ENCODE data around the gene ECM1.

The ECM1 gene

DNA sequence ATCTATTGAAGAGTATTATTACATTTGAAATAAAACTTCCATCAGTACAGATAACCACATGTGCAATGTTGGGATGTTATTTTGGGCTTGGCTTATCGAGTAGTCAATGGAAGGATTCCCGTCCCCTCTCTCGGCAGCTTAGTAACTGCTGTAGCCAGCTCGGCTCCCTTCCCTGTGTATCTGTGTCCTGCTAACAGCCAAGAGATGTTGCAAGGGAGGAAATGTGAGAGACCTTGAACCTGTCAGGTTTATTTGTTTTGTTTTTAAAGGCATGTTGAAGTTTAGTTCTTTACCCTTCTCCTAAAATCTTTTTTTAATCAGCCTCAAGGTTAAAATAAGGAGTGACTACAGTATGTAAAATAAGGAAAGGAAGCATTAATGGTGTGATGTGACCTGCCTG lies 34.2 kb upstream of the ECM1 start:
- no peak for DNase-seq
- no peaks in the 10 kb centered on the region for H3K27me3 ChIP-seq (ENCODE audit: insufficient read depth, low read depth, severe bottlenecking)
- TF ChIP-seq, protein P1, sequence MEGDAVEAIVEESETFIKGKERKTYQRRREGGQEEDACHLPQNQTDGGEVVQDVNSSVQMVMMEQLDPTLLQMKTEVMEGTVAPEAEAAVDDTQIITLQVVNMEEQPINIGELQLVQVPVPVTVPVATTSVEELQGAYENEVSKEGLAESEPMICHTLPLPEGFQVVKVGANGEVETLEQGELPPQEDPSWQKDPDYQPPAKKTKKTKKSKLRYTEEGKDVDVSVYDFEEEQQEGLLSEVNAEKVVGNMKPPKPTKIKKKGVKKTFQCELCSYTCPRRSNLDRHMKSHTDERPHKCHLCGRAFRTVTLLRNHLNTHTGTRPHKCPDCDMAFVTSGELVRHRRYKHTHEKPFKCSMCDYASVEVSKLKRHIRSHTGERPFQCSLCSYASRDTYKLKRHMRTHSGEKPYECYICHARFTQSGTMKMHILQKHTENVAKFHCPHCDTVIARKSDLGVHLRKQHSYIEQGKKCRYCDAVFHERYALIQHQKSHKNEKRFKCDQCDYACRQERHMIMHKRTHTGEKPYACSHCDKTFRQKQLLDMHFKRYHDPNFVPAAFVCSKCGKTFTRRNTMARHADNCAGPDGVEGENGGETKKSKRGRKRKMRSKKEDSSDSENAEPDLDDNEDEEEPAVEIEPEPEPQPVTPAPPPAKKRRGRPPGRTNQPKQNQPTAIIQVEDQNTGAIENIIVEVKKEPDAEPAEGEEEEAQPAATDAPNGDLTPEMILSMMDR (IDR thresholded peaks at IDR 0.05; ENCODE audit: low read depth, low read length): no peak
- no peak overlapping the region for H3K4me3 ChIP-seq (ENCODE audit: low read depth, low read length)
- no peaks in the 10 kb centered on the region for H3K9me3 ChIP-seq (ENCODE audit: severe bottlenecking)
- H3K27ac ChIP-seq: no peak overlapping the region
- peaks cover 40% of the 10 kb centered on the region for H3K36me3 ChIP-seq

DNA sequence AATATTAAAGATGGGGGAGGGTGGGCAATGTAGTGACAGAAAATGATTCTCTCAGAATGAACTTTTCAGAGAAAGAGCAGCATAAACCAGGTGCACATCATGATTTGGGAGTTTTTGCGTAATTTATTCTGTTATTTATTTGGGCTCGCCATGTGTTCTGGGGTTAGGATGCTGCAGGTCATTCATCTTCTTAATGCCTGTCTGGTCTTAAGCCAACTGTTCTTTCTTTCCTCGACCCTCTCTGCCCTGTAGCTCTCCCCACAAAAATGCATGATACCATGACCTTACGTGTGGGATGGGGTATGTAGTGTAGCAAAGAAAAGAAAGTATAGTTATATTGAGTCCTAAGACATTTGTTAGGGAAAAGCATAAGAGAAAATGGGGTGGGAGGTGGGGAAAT lies 33.0 kb upstream of the ECM1 start:
- Histone ChIP-seq H3K4me3 (ENCODE audit: low read depth, low read length) (no peak overlapping the region), H3K27ac (no peak overlapping the region), H3K36me3 (peaks cover 36% of the 10 kb centered on the region), H3K9me3 (ENCODE audit: severe bottlenecking) (no peaks in the 10 kb centered on the region), H3K27me3 (ENCODE audit: insufficient read depth, low read depth, severe bottlenecking) (no peaks in the 10 kb centered on the region)
- TF ChIP-seq, protein P1 (IDR thresholded peaks at IDR 0.05; ENCODE audit: low read depth, low read length): no peak
- DNase-seq: no peak

DNA sequence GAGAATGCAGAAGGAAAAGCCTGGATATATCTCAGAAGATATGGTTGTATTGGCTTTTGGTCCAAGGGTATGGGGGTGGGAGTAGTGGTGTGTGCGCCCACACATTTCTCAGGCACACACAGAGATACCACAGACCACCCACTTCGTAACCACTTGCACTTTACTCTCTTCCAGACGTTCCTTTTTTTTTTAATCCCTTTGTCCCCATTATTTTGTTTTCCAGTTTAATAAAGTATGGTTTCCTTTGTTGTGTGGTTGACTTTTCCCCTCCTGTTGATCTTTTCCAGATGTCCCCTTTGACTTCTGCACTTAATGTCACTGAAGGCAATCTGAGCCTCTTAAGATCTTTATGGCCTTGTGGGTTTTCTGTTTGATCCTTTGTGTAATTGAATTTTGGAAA lies 31.2 kb upstream of the ECM1 start:
- Histone ChIP-seq H3K36me3 (peaks cover 20% of the 10 kb centered on the region), H3K4me3 (ENCODE audit: low read depth, low read length) (no peak overlapping the region), H3K27me3 (ENCODE audit: insufficient read depth, low read depth, severe bottlenecking) (no peaks in the 10 kb centered on the region), H3K9me3 (ENCODE audit: severe bottlenecking) (no peaks in the 10 kb centered on the region), H3K27ac (no peak overlapping the region)
- TF ChIP-seq, protein P1 (IDR thresholded peaks at IDR 0.05; ENCODE audit: low read depth, low read length): no peak
- no peak for DNase-seq

DNA sequence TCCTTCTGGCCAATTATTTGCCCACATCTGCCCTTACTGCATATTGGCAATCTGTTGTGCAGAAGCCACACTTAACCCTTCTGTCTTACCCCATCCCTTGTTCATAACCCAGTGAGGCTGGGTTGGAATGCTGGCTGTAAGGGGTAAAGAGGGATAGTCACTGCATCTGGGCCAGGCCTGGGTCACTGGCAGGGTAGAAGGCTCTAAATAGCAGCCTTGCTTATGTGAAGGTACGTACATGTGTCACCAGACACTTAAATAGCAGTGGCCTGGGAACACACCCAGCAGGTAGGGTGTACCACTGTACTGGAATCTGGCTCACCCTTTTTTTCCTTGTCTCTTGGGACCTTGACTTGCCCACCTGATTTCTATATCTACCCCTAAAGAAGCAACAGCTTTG lies 30.6 kb upstream of the ECM1 start:
- no peak for DNase-seq
- H3K36me3 ChIP-seq: peaks cover 14% of the 10 kb centered on the region
- no peaks in the 10 kb centered on the region for H3K9me3 ChIP-seq (ENCODE audit: severe bottlenecking)
- TF ChIP-seq, protein P1 (IDR thresholded peaks at IDR 0.05; ENCODE audit: low read depth, low read length): no peak
- no peaks in the 10 kb centered on the region for H3K27me3 ChIP-seq (ENCODE audit: insufficient read depth, low read depth, severe bottlenecking)
- H3K27ac ChIP-seq: no peak overlapping the region
- no peak overlapping the region for H3K4me3 ChIP-seq (ENCODE audit: low read depth, low read length)

DNA sequence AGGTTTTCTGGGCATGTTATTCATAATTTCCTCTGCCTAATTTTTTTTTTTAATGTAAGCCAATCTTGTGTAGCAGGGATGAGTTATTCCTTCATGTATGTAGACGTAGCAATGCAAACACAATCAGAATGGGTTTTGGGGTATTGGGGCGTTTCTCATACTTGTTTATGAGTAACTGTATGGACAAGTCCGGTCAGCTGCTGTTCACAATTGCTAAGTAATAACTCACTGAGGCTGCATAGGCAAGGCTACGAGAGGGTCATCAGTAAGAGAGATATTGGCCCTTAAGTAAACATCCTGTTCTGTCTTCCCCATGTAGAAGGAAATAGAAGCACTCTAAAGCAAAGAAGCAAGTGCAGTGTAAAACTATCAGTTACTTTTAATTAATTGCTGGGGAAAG lies 30.2 kb upstream of the ECM1 start:
- H3K36me3 ChIP-seq: peaks cover 10% of the 10 kb centered on the region
- TF ChIP-seq, protein P1 (IDR thresholded peaks at IDR 0.05; ENCODE audit: low read depth, low read length): no peak
- no peak overlapping the region for H3K27ac ChIP-seq
- no peaks in the 10 kb centered on the region for H3K27me3 ChIP-seq (ENCODE audit: insufficient read depth, low read depth, severe bottlenecking)
- no peaks in the 10 kb centered on the region for H3K9me3 ChIP-seq (ENCODE audit: severe bottlenecking)
- DNase-seq: no peak
- no peak overlapping the region for H3K4me3 ChIP-seq (ENCODE audit: low read depth, low read length)

DNA sequence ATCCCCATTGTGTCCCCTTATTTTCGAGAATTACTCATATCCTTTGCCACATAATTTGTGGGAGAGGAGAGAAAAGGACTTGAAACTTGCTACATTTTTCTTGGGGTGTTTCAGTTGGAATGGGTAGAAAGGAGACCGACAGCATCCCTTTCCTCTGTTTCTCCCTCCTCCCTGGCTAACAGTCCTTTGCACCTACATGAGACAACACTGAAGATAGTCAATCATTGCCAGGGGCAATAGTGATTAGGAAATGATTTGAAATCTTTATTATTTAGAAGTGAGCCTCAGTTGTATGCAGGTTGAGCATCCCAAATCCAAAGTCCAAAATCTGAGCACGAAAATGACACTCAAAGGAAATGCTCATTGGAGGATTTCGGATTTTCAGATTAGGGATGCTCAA lies 28.5 kb upstream of the ECM1 start:
- H3K4me3 ChIP-seq (ENCODE audit: low read depth, low read length): no peak overlapping the region
- no peaks in the 10 kb centered on the region for H3K9me3 ChIP-seq (ENCODE audit: severe bottlenecking)
- no peak overlapping the region for H3K27ac ChIP-seq
- H3K36me3 ChIP-seq: no peaks in the 10 kb centered on the region
- no peak for DNase-seq
- H3K27me3 ChIP-seq (ENCODE audit: insufficient read depth, low read depth, severe bottlenecking): no peaks in the 10 kb centered on the region
- TF ChIP-seq, protein P1 (IDR thresholded peaks at IDR 0.05; ENCODE audit: low read depth, low read length): no peak
